ENCODE measurements around the gene TMEM98.

GRCh38 chr17:32917842-32918241 is 10.1 kb upstream of the TMEM98 start:
- TF ChIP-seq MYC (IDR thresholded peaks at IDR 0.05; ENCODE audit: low read depth, low read length) = no peak
- TF ChIP-seq CTCF (IDR thresholded peaks at IDR 0.05; ENCODE audit: low read depth, low read length) = no peak
- no peak for TF ChIP-seq POLR2A (IDR thresholded peaks at IDR 0.05; ENCODE audit: extremely low read depth, insufficient read length)
